Endometrium (tissue), 2 donors: ENCODE measurements around the gene STAT4.

Source experiments
- FAIRE-seq: peaks from 2 replicates; lab custom pipeline; 2012; peaks lifted over from hg19 to GRCh38; lab: Jason Lieb, UNC
- donor health status: control.
- donor health status: control.

STAT4 gene, protein sequence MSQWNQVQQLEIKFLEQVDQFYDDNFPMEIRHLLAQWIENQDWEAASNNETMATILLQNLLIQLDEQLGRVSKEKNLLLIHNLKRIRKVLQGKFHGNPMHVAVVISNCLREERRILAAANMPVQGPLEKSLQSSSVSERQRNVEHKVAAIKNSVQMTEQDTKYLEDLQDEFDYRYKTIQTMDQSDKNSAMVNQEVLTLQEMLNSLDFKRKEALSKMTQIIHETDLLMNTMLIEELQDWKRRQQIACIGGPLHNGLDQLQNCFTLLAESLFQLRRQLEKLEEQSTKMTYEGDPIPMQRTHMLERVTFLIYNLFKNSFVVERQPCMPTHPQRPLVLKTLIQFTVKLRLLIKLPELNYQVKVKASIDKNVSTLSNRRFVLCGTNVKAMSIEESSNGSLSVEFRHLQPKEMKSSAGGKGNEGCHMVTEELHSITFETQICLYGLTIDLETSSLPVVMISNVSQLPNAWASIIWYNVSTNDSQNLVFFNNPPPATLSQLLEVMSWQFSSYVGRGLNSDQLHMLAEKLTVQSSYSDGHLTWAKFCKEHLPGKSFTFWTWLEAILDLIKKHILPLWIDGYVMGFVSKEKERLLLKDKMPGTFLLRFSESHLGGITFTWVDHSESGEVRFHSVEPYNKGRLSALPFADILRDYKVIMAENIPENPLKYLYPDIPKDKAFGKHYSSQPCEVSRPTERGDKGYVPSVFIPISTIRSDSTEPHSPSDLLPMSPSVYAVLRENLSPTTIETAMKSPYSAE

DNA sequence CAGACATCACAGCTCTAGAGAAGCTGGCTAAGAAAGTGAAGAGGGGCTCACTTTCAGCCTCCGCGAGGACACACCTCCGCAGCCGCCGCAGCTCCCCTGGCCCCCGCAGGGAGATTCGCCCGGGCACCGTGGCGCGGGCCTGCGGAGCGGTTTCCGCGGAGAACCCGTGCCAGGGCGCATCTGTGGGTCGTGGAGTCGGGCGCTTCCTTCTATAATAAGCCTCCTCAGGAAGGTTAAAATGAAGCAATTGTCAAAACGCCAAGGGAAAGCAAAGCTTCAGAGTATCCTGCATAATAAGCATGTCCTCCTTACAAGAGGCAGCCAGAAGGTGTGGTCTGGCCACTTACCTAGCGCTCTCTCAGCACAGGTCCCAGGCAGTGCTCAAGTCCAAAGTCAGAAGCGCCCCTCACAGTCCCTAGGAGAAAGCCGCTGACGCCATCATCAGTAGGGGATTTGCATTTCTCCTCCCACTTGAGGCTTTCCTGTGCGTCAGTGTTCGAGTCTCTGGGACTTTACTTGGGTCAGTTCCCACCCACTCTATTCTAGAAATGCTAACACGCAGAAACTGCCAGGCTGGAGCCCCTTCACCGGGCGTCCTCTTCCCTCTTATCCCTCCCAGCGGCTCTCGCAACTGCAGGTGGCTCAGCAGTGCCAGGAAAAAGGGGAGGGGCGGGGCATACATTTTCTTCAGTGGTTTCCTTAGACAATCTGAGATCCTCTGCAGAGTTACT lies at the start of gene STAT4:
Gene STAT4, minus strand, starts transcription at position 395 of the 731 bp plus-strand sequence. CDS start 2,791 bp downstream, outside the sequence.
- no peak for FAIRE-seq

DNA sequence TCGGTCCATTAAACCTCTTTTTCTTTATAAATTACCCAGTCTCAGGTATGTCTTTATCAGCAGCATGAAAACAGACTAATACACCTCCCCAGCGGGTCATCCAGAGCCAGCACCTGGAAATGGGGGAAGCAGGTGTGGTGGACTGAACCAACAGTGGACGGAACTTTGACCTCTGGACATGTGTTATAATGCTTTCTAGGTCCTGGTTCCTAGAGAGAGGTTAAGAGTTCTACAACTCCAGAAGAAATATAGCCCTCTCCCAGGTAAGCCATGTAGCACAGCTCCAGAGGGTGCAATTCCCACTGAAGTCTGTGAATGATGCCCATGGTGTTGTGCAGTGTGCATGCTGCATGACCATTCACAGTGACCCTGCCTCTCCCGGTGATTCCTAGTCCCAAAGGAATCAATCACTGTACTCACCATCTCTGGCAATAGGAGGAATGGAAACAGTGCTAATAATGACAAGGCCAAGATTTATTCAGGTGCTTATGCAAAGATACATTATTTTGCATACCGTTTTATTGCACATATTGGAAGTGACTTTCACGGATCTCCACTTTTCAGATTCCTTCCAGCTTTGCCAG lies 49.2 kb upstream of the STAT4 start:
- FAIRE-seq, result no peak

DNA sequence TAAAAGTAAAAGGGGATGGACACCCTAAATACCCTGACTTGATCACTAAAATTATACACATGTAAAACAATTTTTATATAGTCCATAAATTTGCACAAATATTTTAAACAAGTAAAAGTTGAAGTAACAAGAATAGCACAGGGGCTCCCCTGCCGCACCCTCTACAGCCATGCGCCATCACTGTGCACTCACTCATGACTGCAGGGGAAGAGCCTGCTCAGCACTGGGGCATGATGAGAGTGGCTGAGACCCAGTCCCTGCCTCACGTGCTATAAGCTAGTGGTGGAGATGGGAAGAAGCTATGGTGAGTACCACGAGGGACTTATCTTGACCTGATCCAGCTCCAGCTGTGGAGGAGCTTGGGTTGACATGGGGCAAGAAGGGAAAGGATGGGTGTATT lies 47.5 kb upstream of the STAT4 start:
- no peak for FAIRE-seq

DNA sequence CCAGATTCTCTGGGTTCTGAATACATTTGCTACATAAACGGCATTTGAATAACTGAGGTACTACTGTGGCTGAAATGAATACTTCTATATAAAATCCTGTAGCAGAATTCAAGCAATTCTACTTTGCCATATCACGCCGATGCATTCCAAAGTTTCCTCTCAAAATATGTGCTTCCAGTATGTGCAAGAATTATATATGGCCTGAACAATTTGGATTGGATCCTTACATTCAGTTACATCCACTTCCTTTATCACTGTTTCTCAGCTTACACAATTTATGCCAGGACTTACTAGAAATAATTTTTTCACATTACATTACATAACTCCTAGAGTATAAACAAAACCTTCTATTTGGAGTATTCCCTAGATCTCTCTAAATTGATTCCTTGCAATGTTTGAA lies 46.3 kb upstream of the STAT4 start:
- no peak for FAIRE-seq

DNA sequence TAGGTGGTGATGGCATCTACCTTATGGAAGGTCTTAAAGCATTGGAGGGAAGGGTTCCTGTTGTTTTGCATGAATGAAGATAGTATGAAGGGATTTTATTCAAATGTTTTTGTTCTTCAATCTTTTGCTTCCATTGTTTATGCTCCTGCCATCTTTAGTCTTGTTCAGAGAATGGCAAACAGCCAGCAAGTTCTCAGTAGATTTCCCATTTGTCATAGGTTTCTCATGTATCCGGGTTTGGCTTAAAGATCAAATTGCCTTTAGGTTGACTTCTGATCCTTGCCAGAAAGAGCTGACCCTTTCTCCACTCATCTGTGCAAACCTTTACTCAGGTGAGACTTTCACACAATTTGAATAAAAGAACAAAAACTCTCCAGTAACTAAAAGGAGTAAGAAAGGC lies 44.2 kb upstream of the STAT4 start:
- no peak for FAIRE-seq

DNA sequence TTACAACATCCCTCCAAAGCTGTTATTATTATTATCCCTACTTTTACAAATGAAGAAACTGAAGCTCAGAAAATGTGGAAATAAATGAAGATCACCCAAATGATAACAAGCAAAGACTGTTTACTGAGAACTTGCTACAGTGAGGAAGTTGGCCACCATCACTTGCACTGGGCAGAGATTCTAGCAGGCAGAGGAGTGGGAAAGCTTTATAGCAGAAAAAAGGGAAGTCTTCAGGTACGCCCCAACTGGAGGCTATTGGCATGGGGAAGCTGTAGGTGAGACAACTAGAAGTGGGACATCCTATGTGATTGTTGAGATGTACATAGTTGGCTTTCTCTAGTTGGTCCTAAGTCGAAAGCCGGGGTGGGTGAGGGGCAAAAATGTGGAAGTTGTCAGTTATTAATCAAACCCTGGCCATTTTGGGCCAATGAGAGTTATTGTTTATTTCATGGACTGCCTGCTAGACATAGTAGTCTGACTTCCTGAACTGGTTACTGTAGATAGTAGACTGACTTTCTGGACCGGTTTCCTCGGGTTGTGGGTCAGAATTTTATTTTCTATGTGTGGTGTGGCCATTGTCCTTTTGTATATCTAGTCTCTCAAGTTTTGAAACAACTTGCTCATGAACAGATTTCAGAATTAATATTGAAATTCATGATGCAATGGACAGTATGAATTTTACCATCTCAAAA lies 40.2 kb upstream of the STAT4 start:
- FAIRE-seq, result no peak

DNA sequence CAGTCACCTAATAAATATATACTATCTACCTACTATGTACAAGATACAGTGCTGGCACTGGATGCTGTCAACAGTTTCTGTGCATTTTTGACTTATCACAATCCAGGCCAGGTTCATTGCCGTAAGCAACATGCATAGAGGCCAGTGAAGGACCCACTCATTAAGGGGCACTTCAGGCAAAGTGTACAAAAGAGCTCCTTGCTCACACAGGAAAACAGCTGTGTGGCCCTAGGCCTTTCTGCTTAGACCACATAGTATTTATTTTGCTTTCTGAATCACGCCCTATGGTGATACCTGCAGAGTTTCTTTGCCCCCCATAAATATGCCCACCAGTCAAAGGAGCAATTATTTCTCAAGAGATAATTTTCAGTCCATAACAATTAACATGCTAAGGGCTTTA lies 39.6 kb upstream of the STAT4 start:
- FAIRE-seq, result no peak

DNA sequence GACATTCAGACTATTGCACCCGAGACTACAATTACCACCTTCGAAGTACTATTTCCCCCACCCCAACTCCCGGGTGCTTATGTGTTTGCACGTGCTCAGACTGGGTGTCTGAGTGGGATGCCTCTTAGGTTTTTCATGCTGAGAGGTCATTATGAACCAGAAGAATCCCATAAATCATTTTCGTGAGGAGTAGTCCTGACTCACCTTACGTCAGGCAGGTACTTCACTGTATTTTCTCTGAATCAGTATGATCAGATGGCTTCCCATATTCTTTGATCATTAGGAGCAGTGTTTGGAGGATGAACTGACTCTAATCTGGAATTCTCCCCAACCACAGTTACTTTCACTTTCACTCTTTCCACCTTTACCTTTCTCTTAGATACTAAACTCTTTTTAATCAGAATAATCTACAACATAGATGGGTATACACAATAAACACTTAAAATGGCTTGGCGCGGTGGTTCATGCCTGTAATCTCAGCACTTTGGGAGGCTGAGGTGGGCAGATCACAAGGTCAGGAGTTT lies 38.4 kb upstream of the STAT4 start:
- no peak for FAIRE-seq

DNA sequence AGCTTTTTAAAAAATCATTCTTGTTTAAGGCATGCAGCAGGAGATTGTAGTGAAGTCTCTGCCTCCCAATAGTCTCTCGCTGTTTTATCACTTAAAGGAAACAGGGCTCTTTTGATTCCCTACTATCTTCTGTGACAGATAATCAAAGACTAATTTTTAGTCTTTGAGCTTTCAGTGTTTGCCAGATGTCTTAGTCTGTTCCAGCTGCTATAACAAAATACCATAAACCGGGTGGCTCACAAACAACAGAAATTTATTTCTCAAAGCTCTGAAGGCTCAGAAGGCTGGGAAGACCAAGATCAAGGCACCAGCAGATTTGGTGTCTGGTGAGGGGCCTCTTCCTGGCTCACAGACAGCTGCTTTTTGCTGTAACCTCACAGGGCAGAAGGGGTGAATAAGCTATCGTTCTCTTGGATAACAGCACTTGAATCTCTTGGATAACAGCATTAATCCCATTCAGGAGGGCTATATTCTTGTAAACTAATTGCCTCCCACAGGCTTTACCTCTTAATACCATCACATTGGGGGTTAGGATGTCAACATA lies 37.8 kb upstream of the STAT4 start:
- no peak for FAIRE-seq

DNA sequence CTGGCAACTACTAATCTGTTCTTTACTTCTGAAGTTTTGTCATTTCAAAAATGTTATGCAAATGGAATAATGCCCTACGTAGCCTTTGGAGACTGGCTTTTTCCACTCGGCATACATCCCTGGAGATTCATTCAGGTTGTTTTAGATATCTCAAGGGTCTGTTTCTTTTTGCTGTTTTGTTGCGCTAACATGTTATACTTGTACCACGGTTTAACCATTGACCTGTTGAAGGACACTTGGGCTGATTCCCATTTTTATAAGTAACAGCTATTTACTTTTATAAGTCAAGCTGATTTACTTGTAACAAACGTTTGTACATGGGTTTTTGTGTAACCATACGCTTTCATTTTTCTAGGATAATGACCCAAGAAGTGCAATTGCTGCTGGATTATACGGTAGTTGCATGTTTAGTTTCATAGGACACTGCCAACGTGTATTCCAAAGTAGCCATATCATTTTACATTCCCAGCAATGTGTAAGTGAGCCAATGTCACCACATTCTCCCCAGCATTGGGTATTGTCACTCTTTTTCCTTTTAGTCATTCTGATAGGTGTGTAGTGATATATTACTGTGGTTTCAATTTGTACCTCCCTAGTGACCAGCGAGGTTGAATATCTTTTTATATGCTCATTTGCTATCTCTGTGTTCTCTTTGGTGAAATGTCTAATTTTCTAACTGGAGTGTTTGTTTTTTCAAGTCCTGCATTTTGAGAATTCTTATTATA lies 36.5 kb upstream of the STAT4 start:
- FAIRE-seq, result no peak

DNA sequence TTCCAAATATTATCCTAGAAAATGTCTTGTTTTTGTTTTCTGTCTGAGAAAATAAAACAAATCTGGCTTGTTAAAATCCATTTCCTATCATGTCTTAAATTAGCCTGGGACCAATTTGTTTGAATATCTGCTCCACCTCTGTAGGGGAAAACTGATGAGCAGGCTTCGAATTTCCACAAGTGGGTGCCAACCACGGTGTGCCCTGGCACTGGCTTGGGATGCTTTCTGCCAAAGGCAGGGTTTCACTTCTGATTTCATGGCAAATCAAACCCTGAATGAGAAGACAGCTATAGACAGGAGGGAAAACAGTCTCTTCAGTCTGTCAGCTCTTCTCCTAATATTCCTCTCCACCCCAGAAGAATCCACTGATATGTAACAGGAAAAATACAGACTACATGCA lies 33.7 kb upstream of the STAT4 start:
- no peak for FAIRE-seq

DNA sequence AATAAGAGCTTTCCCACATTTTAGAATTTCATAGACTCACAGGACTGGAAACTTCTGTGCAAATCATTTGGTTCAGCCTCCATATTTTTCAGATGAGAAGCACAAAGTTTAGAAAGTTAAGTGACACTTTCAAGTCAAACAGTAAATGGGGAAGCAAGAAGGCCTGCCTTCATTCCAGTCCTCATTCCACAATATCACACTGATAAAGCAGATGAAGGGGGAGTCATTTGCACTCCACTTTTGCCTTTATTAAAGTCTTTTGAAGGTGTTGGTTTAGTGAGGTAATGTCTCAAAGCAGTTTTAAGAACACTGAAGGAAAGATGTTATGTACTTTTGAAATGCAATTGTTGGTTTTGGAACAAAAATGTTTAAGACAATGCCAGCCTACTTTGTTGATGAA lies 32.7 kb upstream of the STAT4 start:
- no peak for FAIRE-seq

DNA sequence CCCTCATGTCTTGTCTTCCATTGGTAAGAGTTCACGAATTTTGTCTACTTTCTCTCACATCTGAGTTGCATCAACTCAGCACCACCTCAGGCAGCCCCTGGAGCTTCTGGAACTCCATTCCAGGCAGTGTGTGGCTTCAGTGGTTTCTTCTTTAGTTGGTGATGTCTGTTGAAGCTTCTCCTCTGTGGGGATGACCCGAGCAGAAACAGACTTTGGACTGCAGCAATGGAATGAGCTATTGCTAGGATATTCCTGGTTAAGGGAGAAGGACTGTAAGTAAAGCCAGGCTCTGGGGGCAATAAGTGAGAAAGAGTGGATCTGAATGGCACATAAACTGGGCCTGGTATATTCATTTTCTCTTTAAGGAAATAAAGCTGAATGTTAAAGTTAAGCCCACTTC lies 32.3 kb upstream of the STAT4 start:
- FAIRE-seq, result no peak

DNA sequence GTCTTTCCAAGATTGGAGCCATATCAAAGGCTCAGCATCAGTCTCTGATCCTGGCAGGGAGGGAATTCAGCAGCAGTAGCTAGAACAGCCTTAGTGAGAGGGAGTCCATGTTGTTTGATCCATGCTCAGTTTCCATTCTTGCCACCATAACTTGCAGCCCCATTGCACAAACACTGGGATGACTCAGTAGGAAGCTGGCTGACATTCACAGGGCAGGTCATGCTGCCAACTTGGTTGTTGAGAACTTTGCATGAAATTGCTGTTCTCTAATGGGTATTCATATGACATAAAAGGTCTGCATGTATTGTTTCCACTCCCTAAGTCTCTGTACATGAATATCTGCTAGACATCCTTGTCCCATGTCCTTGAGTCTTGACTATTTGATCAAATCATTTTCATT lies 29.9 kb upstream of the STAT4 start:
- no peak for FAIRE-seq

DNA sequence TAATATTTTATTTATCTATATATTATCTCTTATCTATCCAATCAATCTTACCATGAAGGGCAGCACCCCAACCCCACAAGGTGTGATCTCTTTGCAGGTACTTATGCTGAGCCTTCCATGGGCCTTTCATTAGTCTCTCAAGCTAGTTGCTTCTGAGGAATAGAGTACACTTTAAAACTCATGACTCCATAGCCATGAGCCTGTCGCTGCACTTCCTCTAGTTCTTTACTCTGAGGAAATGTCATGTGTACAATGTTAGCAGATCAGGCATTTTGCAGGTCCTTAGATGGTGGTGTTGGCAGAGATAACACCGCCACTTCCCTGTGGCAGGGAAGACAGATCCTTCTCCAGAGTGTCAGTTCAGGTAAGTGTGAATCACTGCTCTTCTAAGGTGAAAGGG lies 29.5 kb upstream of the STAT4 start:
- FAIRE-seq, result no peak

DNA sequence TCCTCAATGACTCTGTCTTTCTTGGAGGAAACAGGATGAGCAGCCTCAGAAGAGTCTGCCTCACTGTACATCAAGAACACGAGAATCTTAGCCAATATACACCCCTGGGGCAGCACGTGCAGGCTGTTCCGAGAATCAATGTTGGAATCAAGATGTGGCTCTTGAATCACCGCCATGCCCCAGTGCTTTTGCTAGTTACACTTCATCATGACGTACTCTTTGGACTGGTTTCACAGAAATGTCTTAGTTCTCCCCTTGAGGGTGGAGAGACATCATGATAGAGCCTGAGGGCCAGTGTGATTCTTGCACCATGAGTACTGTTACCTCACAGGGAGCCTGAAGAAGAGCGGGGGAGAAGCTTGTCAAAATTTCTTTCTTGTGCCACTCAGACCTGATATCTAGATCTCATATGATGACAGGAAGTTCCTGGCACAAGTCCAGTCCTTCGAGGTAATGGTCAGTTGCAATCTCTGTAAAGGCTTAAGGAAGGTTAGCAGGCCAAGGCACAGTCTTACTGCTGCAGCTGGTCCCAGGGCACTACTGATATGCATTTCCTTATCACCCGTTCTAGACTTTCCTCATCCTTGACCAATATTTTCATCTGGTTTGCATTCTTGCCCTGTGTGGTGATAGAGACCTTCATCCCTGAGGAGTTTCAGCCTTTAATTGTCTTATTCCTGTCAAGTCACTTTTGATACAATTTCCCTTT lies 28.2 kb upstream of the STAT4 start:
- FAIRE-seq, result no peak

DNA sequence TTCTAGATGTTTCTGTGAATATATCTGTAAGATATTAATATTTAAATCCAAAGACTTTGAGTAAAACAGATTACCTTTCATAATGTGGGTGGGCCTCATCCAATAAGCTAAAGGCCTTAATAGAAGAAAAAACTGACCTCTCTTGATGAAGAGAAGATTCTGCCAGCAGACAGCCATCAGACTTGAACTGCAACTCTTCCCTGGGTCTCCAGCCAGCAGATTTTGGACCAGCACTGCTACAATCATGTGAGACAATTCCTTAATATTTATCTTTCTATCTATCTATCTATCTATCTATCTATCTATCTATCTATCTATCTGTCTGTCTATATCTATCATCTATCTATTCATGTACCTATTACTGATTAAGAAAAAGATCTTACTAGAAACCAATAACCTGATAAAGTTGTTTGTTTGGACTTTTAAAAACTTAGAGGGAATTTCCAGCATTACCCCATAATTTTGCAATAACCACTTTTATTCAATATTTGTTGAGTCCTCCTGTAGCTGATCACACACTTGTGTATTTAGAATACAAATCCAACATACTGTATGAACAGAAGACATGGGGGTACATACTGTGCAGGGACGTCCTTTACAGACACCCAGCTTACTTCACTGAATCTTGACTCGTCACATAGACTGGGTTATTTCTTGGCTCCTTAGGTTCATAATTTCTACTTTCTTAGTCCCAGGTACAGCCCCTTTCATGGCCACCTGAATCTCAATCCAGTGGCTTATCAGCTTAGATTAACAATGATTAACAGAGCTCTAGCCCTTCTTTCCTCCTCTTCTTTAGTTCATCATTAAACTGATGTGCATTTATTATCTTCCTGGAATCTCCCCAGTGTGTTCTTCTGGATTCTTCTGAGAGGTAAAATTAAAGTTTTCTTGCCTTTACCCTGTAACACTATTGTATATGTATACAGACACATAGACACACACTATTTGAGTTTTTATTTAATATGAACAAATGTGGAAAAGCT lies 27.2 kb upstream of the STAT4 start:
- FAIRE-seq, result no peak

DNA sequence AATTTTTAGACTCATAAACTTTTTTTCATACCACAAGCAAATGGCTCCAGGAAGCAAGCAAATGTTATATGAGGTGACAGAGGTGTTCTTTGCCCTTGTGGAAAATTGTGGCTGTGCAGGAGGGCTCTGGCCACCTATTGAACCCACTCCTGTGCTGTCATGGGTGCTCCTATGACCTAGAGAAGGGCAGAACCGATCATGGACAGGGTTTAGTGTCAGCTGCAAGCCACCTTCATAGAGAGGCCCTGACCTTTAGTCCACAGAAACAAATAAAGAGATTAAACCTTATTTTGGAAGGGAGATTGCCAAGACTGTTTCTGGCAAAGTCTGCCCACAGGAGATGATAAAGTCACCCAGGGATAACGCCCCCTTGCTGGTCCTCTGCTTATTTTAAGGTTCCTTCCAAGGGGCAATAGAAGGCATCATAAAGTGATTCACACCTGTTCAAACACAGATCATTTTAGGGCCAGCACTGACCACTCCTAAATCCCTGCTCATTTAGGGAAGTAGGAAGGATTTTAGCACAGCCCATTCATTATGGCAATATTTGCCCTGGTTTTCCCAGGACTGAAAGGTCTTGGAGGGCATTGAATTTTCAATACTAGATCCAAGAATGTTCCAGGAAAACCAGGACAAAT lies 26.1 kb upstream of the STAT4 start:
- no peak for FAIRE-seq
